ENCODE results near the gene ALDH16A1.
A peak's percentile ranks its signal among the peaks of the same experiment; 100 is the strongest.

The ALDH16A1 gene

GRCh38 chr19:49434907-49435583 lies 18.0 kb upstream of the ALDH16A1 start:
- FAIRE-seq: no peak
- DNase-seq (ENCODE audit: insufficient read length): no peak
- TF ChIP-seq TAF1 (IDR thresholded peaks at IDR 0.05; ENCODE audit: borderline replicate concordance, low read depth, low read length) (no peak), POLR2AphosphoS5 (IDR thresholded peaks at IDR 0.05; ENCODE audit: low read depth, low read length) (no peak), POLR2A (IDR thresholded peaks at IDR 0.05; ENCODE audit: low read depth, low read length) (no peak)

- TF ChIP-seq TAF1 (IDR thresholded peaks at IDR 0.05; ENCODE audit: borderline replicate concordance, low read depth, low read length) (no peak), POLR2A (IDR thresholded peaks at IDR 0.05; ENCODE audit: low read depth, low read length) (no peak), POLR2AphosphoS5 (IDR thresholded peaks at IDR 0.05; ENCODE audit: low read depth, low read length) (no peak)
- no peak for FAIRE-seq
- DNase-seq (ENCODE audit: insufficient read length): no peak
Measured at GRCh38 chr19:49435670-49436069, 17.4 kb upstream of the ALDH16A1 start.

GRCh38 chr19:49436381-49437017 lies 16.5 kb upstream of the ALDH16A1 start:
- FAIRE-seq (peak; percentile 42), DNase-seq (ENCODE audit: insufficient read length) (no peak)
- TF ChIP-seq POLR2AphosphoS5 (IDR thresholded peaks at IDR 0.05; ENCODE audit: low read depth, low read length): no peak
- no peak for TF ChIP-seq POLR2A (IDR thresholded peaks at IDR 0.05; ENCODE audit: low read depth, low read length)
- TF ChIP-seq TAF1 (IDR thresholded peaks at IDR 0.05; ENCODE audit: borderline replicate concordance, low read depth, low read length): no peak

- TF ChIP-seq TAF1 (IDR thresholded peaks at IDR 0.05; ENCODE audit: borderline replicate concordance, low read depth, low read length) (no peak), POLR2A (IDR thresholded peaks at IDR 0.05; ENCODE audit: low read depth, low read length) (no peak), POLR2AphosphoS5 (IDR thresholded peaks at IDR 0.05; ENCODE audit: low read depth, low read length) (no peak)
- DNase-seq (ENCODE audit: insufficient read length): no peak
- FAIRE-seq: no peak
Measured at GRCh38 chr19:49437231-49437630, 15.8 kb upstream of the ALDH16A1 start.

DNA sequence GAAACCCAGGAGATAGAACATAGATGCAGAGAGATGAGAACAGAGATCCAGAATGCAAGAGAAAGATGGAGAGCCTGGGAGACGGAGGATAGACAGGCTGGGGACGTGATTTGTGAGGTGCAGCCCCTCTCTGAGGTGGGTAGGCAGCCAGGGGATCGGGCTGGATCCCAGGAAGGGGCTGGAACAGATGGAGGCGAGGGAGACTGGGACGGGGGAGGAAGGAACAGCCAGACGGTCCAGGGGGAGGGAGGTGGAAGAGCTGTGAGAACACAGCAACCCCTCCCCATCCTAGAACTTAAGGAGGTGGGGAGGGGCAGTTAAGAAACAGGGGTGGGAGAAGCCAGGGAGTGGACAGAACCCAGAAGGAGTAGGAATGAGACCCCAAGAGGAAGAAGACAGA lies 14.8 kb upstream of the ALDH16A1 start:
- FAIRE-seq: no peak
- TF ChIP-seq POLR2AphosphoS5 (IDR thresholded peaks at IDR 0.05; ENCODE audit: low read depth, low read length) (no peak), TAF1 (IDR thresholded peaks at IDR 0.05; ENCODE audit: borderline replicate concordance, low read depth, low read length) (no peak), POLR2A (IDR thresholded peaks at IDR 0.05; ENCODE audit: low read depth, low read length) (no peak)
- no peak for DNase-seq (ENCODE audit: insufficient read length)

- no peak for FAIRE-seq
- DNase-seq (ENCODE audit: insufficient read length): no peak
Measured at GRCh38 chr19:49439836-49440235, 13.2 kb upstream of the ALDH16A1 start.

DNA sequence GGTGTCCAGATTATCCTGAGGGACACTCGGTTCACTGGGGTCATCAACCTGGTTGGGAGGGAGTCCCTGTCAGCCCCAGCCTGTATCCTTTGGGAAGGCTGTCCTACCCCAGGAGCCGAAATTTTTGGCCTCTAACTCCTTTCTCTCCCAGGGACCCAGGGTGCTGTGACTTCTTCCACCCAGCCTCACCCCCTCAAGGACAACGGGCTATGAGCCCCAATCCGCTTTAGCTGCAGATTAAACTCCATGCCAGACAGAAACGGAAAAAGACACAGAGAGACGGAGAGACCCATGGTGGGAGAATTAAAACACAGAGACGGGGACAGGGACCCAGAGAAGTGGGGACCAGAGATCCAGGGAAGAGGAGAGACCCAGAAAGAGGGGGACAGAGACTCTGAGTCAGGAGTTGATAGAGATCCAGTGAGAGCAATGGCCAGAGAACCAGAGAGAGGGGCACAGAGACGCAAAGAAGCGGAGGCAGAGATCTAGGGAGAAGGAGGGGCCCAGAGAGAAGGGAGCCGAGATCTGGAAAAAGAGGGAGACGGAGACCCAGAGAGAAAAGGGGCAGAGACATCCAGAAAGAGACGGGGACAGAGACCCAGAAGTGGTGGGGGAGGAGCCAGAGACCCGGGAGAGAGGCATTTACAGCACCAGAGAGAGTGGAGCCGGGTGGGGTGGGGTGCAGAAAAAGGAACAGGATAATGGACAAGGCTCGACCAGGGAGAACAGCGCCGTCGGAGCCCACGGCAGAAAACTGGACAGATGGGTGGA lies 12.4 kb upstream of the ALDH16A1 start:
- DNase-seq (ENCODE audit: insufficient read length) (no peak), FAIRE-seq (no peak)
- TF ChIP-seq TAF1 (IDR thresholded peaks at IDR 0.05; ENCODE audit: borderline replicate concordance, low read depth, low read length) (no peak), POLR2A (IDR thresholded peaks at IDR 0.05; ENCODE audit: low read depth, low read length) (no peak), POLR2AphosphoS5 (IDR thresholded peaks at IDR 0.05; ENCODE audit: low read depth, low read length) (no peak)

More at GRCh38 chr19:49439836-49440235, 13.2 kb upstream of the ALDH16A1 start:
- TF ChIP-seq POLR2A (IDR thresholded peaks at IDR 0.05; ENCODE audit: low read depth, low read length) (no peak), TAF1 (IDR thresholded peaks at IDR 0.05; ENCODE audit: borderline replicate concordance, low read depth, low read length) (no peak), POLR2AphosphoS5 (IDR thresholded peaks at IDR 0.05; ENCODE audit: low read depth, low read length) (no peak)

DNA sequence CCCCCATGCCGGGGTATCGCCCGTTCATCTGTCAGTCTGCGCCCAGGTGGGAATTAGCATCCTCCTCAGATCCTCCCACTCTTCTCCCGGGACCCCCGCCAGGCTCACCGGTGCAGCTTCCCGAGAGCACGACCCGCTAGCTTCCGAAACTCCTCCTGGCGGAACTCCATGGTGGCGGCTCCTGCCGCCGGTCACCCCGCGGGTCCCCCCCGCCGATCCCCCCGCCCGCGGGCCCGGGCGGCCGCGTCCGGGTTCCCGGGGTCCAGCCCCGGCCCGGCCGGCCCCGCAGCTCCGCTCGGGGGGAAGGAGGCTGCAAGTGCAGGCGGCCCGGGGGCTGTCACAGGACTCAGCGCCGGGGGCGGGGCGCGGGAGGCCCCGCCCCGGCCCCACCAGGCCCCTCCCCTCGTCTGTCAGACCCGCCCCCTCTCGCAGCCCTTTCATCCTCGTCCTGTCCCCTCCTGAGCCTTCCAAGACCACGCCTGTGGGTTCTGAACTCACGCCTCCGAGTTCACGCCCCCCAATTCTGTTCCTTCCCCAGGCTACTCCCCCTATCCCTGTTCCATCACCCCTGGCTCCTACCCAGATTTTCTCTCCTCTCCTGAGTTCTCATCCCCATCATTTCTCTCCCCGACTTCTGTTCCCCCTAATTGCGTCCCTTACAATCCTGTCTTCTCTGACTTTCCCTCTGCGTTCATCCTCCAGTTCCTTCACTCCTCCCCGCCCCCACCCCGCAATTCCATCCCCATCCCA lies 11.6 kb upstream of the ALDH16A1 start, which contains the start of gene SLC17A7:
TSS of gene SLC17A7 (minus strand) at position 318 of the 750 bp plus-strand sequence. CDS start at position 170, 148 bp downstream.
- FAIRE-seq: no peak
- TF ChIP-seq POLR2A (IDR thresholded peaks at IDR 0.05; ENCODE audit: low read depth, low read length) (no peak), POLR2AphosphoS5 (IDR thresholded peaks at IDR 0.05; ENCODE audit: low read depth, low read length) (no peak), TAF1 (IDR thresholded peaks at IDR 0.05; ENCODE audit: borderline replicate concordance, low read depth, low read length) (no peak)
- peak; percentile 69 for DNase-seq (ENCODE audit: insufficient read length)

DNA sequence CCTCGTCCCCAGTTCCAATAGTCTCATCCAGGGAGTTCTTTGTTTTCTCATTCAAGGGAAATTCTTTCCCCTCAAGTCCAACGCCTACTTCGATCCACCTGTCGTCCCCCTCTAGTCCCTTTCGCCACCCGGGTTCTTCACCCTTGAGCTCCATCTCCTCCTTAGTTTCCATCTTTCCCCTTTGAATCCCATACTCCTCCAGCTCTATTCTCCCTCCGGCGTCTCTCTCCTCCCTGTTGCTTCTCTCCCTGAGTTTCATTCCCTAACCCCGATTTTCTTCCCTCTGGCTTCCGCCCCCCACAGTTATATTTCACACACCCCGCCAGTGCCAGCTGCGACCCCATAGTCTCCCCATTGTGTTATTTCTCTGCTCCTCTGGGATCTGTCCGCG lies 11.1 kb upstream of the ALDH16A1 start:
- DNase-seq (ENCODE audit: insufficient read length): no peak
- FAIRE-seq: no peak
- TF ChIP-seq POLR2AphosphoS5 (IDR thresholded peaks at IDR 0.05; ENCODE audit: low read depth, low read length) (no peak), POLR2A (IDR thresholded peaks at IDR 0.05; ENCODE audit: low read depth, low read length) (no peak)

GRCh38 chr19:49442354-49442753 lies 10.7 kb upstream of the ALDH16A1 start:
- FAIRE-seq: no peak
- no peak for TF ChIP-seq TAF1 (IDR thresholded peaks at IDR 0.05; ENCODE audit: borderline replicate concordance, low read depth, low read length)
- no peak for TF ChIP-seq POLR2A (IDR thresholded peaks at IDR 0.05; ENCODE audit: low read depth, low read length)
- no peak for TF ChIP-seq POLR2AphosphoS5 (IDR thresholded peaks at IDR 0.05; ENCODE audit: low read depth, low read length)
- no peak for DNase-seq (ENCODE audit: insufficient read length)

Data from GM12892 (cell line).